BE2C (cell line): ENCODE data around the gene D2HGDH.
A peak's percentile ranks its signal among the peaks of the same experiment; 100 is the strongest.

ENCODE experiments used
- DNase-seq: peaks from one replicate; pipeline ENCODE4 v3.0.0-alpha.2; 2020
- H3K27me3 ChIP-seq: fragments of 250-450 bp; sonication (Bioruptor Pico); 2 replicates; pipeline ENCODE4 v1.5.1; 2020; ENCODE audit warnings: mild to moderate bottlenecking
- H3K36me3 ChIP-seq: fragments of 250-450 bp; sonication (Bioruptor Pico); 2 replicates; pipeline ENCODE4 v1.5.1; 2020; ENCODE audit warnings: mild to moderate bottlenecking
- H3K4me1 ChIP-seq: fragments of 250-450 bp; sonication (Bioruptor Pico); 2 replicates; pipeline ENCODE4 v1.5.1; 2020
- H3K4me3 ChIP-seq: 2 replicates; pipeline ENCODE4 v1.5.1; 2011; ENCODE audit warnings: low read depth, low read length
- H3K9me3 ChIP-seq: fragments of 250-450 bp; sonication (Bioruptor Pico); 2 replicates; pipeline ENCODE4 v1.5.1; 2020
- CTCF ChIP-seq: IDR thresholded peaks from 2 replicates; pipeline ENCODE4 v1.5.1; 2012; ENCODE audit warnings: mild to moderate bottlenecking, low read depth, low read length

Gene D2HGDH

DNA sequence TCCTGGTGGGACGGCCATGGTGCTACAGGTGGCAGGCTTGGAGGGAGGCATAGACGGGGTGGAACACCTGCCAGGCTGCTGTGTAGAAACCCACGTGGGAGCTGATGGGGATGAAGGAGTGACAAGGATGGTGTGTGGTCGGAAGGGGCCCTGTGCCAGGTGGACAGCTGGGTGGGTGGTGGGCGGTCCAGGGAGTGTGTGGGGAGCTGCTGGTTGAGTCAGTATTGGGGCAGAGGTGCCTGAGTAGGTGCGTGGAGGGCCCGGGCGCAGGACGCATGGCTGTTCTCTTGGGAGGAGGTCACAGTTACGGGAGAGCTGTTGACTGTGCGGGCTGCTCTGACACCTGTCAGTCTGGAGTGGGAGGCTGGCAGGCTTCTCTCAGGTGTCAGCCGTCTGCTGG, 12.6 kb upstream of the D2HGDH start:
- Histone ChIP-seq H3K9me3 (no peaks in the 10 kb centered on the region), H3K4me3 (no peak overlapping the region), H3K36me3 (peaks cover 62% of the 10 kb centered on the region), H3K27me3 (no peaks in the 10 kb centered on the region), H3K4me1 (no peaks in the 10 kb centered on the region)
- DNase-seq = no peak
- no peak for TF ChIP-seq CTCF

GRCh38 chr2:241722896-241723454, 11.5 kb upstream of the D2HGDH start:
- DNase-seq = no peak
- Histone ChIP-seq H3K4me3 (no peak overlapping the region), H3K27me3 (no peaks in the 10 kb centered on the region), H3K9me3 (no peaks in the 10 kb centered on the region), H3K36me3 (peaks cover 62% of the 10 kb centered on the region), H3K4me1 (no peaks in the 10 kb centered on the region)
- no peak for TF ChIP-seq CTCF

DNA sequence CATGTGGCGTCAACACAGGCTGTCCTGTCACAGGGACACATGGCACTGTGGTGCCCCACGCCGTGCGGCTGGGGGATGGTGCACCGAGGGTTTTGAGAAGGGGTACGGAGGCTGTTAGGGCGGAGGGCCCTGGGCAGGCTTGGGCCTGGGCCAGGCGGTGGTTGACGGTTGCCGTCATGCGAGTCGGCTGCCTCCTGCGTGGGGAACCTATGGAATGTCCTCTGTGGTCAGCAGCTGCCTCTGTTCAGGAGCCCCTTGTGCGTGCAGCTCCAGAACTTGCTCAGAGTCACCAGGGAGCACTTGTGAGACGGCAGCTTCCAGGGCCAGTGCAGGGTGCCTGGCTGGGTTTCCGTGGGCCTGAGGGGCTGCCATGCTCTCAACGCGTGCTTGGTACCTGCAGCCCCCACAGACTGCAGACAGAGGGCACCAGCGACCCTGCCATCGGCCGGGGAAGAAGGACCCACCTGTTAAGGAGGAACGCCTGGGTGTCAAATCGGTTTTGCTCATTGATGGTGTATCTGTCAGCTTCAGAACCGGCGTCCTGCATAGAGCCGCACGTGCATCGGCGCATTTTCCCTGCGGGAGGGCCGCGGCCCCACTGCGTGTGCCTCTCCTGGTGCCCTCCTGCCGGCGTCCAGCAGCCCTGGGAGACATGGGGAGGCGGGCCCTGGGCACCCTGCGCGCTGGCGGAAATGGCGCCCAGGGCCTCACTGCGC, 10.0 kb upstream of the D2HGDH start:
- DNase-seq = no peak
- peak; percentile 50 for TF ChIP-seq CTCF
- no peak overlapping the region for H3K4me3 ChIP-seq
- H3K36me3 ChIP-seq = peaks cover 52% of the 10 kb centered on the region
- no peaks in the 10 kb centered on the region for H3K9me3 ChIP-seq
- H3K4me1 ChIP-seq = no peaks in the 10 kb centered on the region
- no peaks in the 10 kb centered on the region for H3K27me3 ChIP-seq

GRCh38 chr2:241724975-241725870, 9.2 kb upstream of the D2HGDH start:
- H3K4me1 ChIP-seq = no peaks in the 10 kb centered on the region
- H3K27me3 ChIP-seq = no peaks in the 10 kb centered on the region
- H3K4me3 ChIP-seq = no peak overlapping the region
- no peaks in the 10 kb centered on the region for H3K9me3 ChIP-seq
- H3K36me3 ChIP-seq = peaks cover 43% of the 10 kb centered on the region
- no peak for DNase-seq
- TF ChIP-seq CTCF = no peak

DNA sequence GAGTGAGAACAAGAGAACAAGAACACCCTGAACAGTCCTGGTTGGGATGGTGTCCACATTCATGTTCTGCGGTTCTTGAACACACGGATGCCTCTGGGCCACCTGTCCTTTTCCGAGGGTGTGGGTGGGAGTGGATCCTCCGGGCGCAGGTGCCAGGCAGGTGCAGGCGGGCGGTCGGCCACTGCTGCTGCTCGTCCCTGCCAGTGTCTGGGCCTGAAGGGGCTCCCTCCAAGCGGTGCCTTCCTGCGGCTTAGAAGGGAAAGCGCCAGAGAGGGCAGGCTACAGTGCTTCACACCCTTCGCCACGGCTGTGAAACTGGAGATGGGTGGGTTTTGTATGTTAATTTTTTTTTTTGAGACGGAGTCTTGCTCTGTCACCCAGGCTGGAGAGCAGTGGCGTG, 8.0 kb upstream of the D2HGDH start:
- H3K36me3 ChIP-seq = peaks cover 31% of the 10 kb centered on the region
- H3K4me3 ChIP-seq = no peak overlapping the region
- DNase-seq = no peak
- TF ChIP-seq CTCF = no peak
- no peaks in the 10 kb centered on the region for H3K27me3 ChIP-seq
- no peaks in the 10 kb centered on the region for H3K9me3 ChIP-seq
- H3K4me1 ChIP-seq = no peaks in the 10 kb centered on the region
